ENCODE measurements around the gene UNC5C. TPM values are rescaled to one million over a fixed set of nuclear protein-coding genes. Genes with fewer than 3 reads are reported as not detected.
"Not testable (repeated sequence)": the region's sequence is repeated elsewhere in the genome, so short reads cannot be mapped to it uniquely, and the experiment has no call there.

The UNC5C gene
- polyA plus RNA-seq, 1 donor (not counting 4 experiments of a cell fraction or from before 2014, with no cell fraction given), result not detected

GRCh38 chr4:95142932-95143331 is 405.8 kb downstream of the UNC5C start:
- DNase-seq (ENCODE audit: low read depth, low spot score), result no peak
- H3K36me3 ChIP-seq (ENCODE audit: control insufficient read depth in 2 of 2, extremely low read depth in 1 of 2, insufficient read depth in 2 of 2, low read length in 2 of 2), result no peaks in the 10 kb centered on the region
- no peaks in the 10 kb centered on the region for H3K79me2 ChIP-seq (ENCODE audit: control insufficient read depth, insufficient read depth, low read length)
- H3K9me3 ChIP-seq (ENCODE audit: control insufficient read depth, low read depth, low read length), result no peaks in the 10 kb centered on the region
- no peak overlapping the region for H3K9ac ChIP-seq (ENCODE audit: control insufficient read depth, extremely low read depth, insufficient read depth, low read length)
- H3K4me2 ChIP-seq (ENCODE audit: control insufficient read depth, extremely low read depth, insufficient read depth, low read depth, low read length), result no peak overlapping the region
- no peak overlapping the region for H3K27ac ChIP-seq (ENCODE audit: control insufficient read depth, insufficient read depth, low read length)
- H3K9me1 ChIP-seq (ENCODE audit: control insufficient read depth, extremely low read depth, insufficient read depth, low read length), result no peaks in the 10 kb centered on the region
- H2AFZ ChIP-seq (ENCODE audit: control insufficient read depth, low read length), result no peak overlapping the region
- no peak for FAIRE-seq
- H3K4me3 ChIP-seq (ENCODE audit: control insufficient read depth in 2 of 3, extremely low read depth in 1 of 3, insufficient read depth in 2 of 3, low read depth in 1 of 3, low read length in 3 of 3), result no peak overlapping the region
- dilution Hi-C loops (cut with MboI; ENCODE audit: extremely low pct_ligation_motif_present, low sequenced_read_pairs), result no loop called here
- H4K20me1 ChIP-seq (ENCODE audit: control insufficient read depth, extremely low read depth, insufficient read depth, low read length), result no peaks in the 10 kb centered on the region
- no peaks in the 10 kb centered on the region for H3K4me1 ChIP-seq (ENCODE audit: control insufficient read depth, extremely low read depth, insufficient read depth, low read length)
- TF ChIP-seq CTCF (optimal IDR thresholded peaks at IDR 0.05 in 1 of 3, IDR thresholded peaks at IDR 0.05 in 1 of 3, conservative IDR thresholded peaks at IDR 0.05 in 1 of 3; ENCODE audit: extremely low read depth in 1 of 3, insufficient read depth in 2 of 3, low read length in 3 of 3), result no peak
- no peak for TF ChIP-seq EZH2 (IDR thresholded peaks at IDR 0.05; ENCODE audit: low read length)
- no peaks in the 10 kb centered on the region for H3K27me3 ChIP-seq (ENCODE audit: control insufficient read depth, extremely low read depth, insufficient read depth, low read length)

GRCh38 chr4:95141361-95141760 is 407.4 kb downstream of the UNC5C start:
- no peaks in the 10 kb centered on the region for H3K4me1 ChIP-seq (ENCODE audit: control insufficient read depth, extremely low read depth, insufficient read depth, low read length)
- H4K20me1 ChIP-seq (ENCODE audit: control insufficient read depth, extremely low read depth, insufficient read depth, low read length), result no peaks in the 10 kb centered on the region
- DNase-seq (ENCODE audit: low read depth, low spot score), result no peak
- no peaks in the 10 kb centered on the region for H3K9me3 ChIP-seq (ENCODE audit: control insufficient read depth, low read depth, low read length)
- H3K79me2 ChIP-seq (ENCODE audit: control insufficient read depth, insufficient read depth, low read length), result no peaks in the 10 kb centered on the region
- H3K9me1 ChIP-seq (ENCODE audit: control insufficient read depth, extremely low read depth, insufficient read depth, low read length), result no peaks in the 10 kb centered on the region
- no peak overlapping the region for H3K4me3 ChIP-seq (ENCODE audit: control insufficient read depth in 2 of 3, extremely low read depth in 1 of 3, insufficient read depth in 2 of 3, low read depth in 1 of 3, low read length in 3 of 3)
- H3K27me3 ChIP-seq (ENCODE audit: control insufficient read depth, extremely low read depth, insufficient read depth, low read length), result no peaks in the 10 kb centered on the region
- H3K27ac ChIP-seq (ENCODE audit: control insufficient read depth, insufficient read depth, low read length), result no peak overlapping the region
- dilution Hi-C loops (cut with MboI; ENCODE audit: extremely low pct_ligation_motif_present, low sequenced_read_pairs), result no loop called here
- no peak overlapping the region for H3K4me2 ChIP-seq (ENCODE audit: control insufficient read depth, extremely low read depth, insufficient read depth, low read depth, low read length)
- H2AFZ ChIP-seq (ENCODE audit: control insufficient read depth, low read length), result no peak overlapping the region
- H3K36me3 ChIP-seq (ENCODE audit: control insufficient read depth in 2 of 2, extremely low read depth in 1 of 2, insufficient read depth in 2 of 2, low read length in 2 of 2), result no peaks in the 10 kb centered on the region
- H3K9ac ChIP-seq (ENCODE audit: control insufficient read depth, extremely low read depth, insufficient read depth, low read length), result no peak overlapping the region
- TF ChIP-seq EZH2 (IDR thresholded peaks at IDR 0.05; ENCODE audit: low read length) (no peak), CTCF (optimal IDR thresholded peaks at IDR 0.05 in 1 of 3, IDR thresholded peaks at IDR 0.05 in 1 of 3, conservative IDR thresholded peaks at IDR 0.05 in 1 of 3; ENCODE audit: extremely low read depth in 1 of 3, insufficient read depth in 2 of 3, low read length in 3 of 3) (no peak)
- no peak for FAIRE-seq

- DNase-seq (ENCODE audit: low read depth, low spot score); dilution Hi-C loops (cut with MboI; ENCODE audit: extremely low pct_ligation_motif_present, low sequenced_read_pairs); H3K4me1 ChIP-seq (ENCODE audit: control insufficient read depth, extremely low read depth, insufficient read depth, low read length); FAIRE-seq; H3K9ac ChIP-seq (ENCODE audit: control insufficient read depth, extremely low read depth, insufficient read depth, low read length); H2AFZ ChIP-seq (ENCODE audit: control insufficient read depth, low read length); H4K20me1 ChIP-seq (ENCODE audit: control insufficient read depth, extremely low read depth, insufficient read depth, low read length); H3K9me1 ChIP-seq (ENCODE audit: control insufficient read depth, extremely low read depth, insufficient read depth, low read length); H3K27me3 ChIP-seq (ENCODE audit: control insufficient read depth, extremely low read depth, insufficient read depth, low read length); H3K4me2 ChIP-seq (ENCODE audit: control insufficient read depth, extremely low read depth, insufficient read depth, low read depth, low read length); H3K36me3 ChIP-seq (ENCODE audit: control insufficient read depth in 2 of 2, extremely low read depth in 1 of 2, insufficient read depth in 2 of 2, low read length in 2 of 2); H3K27ac ChIP-seq (ENCODE audit: control insufficient read depth, insufficient read depth, low read length); H3K4me3 ChIP-seq (ENCODE audit: control insufficient read depth in 2 of 3, extremely low read depth in 1 of 3, insufficient read depth in 2 of 3, low read depth in 1 of 3, low read length in 3 of 3); H3K9me3 ChIP-seq (ENCODE audit: control insufficient read depth, low read depth, low read length); H3K79me2 ChIP-seq (ENCODE audit: control insufficient read depth, insufficient read depth, low read length): not testable (repeated sequence)
These were observed 409.3 kb downstream of the UNC5C start for GRCh38 chr4:95139424-95139823.

- H3K36me3 ChIP-seq (ENCODE audit: control insufficient read depth in 2 of 2, extremely low read depth in 1 of 2, insufficient read depth in 2 of 2, low read length in 2 of 2); H3K27ac ChIP-seq (ENCODE audit: control insufficient read depth, insufficient read depth, low read length): not testable (repeated sequence)
These were observed 414.8 kb downstream of the UNC5C start for GRCh38 chr4:95134016-95134415.

More at GRCh38 chr4:95134016-95134415, 414.8 kb downstream of the UNC5C start:
- H3K79me2 ChIP-seq (ENCODE audit: control insufficient read depth, insufficient read depth, low read length); H3K9me3 ChIP-seq (ENCODE audit: control insufficient read depth, low read depth, low read length); DNase-seq (ENCODE audit: low read depth, low spot score); H3K9ac ChIP-seq (ENCODE audit: control insufficient read depth, extremely low read depth, insufficient read depth, low read length); H3K4me2 ChIP-seq (ENCODE audit: control insufficient read depth, extremely low read depth, insufficient read depth, low read depth, low read length); H3K9me1 ChIP-seq (ENCODE audit: control insufficient read depth, extremely low read depth, insufficient read depth, low read length); H3K4me3 ChIP-seq (ENCODE audit: control insufficient read depth in 2 of 3, extremely low read depth in 1 of 3, insufficient read depth in 2 of 3, low read depth in 1 of 3, low read length in 3 of 3); dilution Hi-C loops (cut with MboI; ENCODE audit: extremely low pct_ligation_motif_present, low sequenced_read_pairs); H3K27me3 ChIP-seq (ENCODE audit: control insufficient read depth, extremely low read depth, insufficient read depth, low read length); H2AFZ ChIP-seq (ENCODE audit: control insufficient read depth, low read length); FAIRE-seq; H4K20me1 ChIP-seq (ENCODE audit: control insufficient read depth, extremely low read depth, insufficient read depth, low read length): not testable (repeated sequence)
- peaks cover 12% of the 10 kb centered on the region for H3K4me1 ChIP-seq (ENCODE audit: control insufficient read depth, extremely low read depth, insufficient read depth, low read length)

Data from keratinocyte (primary cell).